ENCODE measurements around the gene SLC2A8.

SLC2A8 gene

DNA sequence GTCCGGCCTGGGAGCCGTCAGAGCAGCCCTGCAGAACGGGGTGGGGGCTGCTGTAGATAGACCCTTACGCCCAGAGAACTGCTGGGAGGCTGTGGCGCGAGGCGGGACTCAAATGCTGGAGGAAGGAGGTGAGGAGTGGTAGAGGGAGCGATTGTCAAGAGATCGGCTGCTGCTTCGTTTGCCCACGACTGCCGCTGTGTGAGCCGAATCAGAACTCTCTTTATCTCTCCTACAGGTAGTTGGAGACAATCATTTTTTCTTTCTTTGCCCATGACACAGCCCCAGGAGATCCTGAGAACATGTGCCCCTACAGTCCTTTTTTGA lies 27.7 kb downstream of the SLC2A8 start:
- DNase-seq (ENCODE audit: insufficient read length, low spot score) = no peak
- FAIRE-seq = no peak

- DNase-seq (ENCODE audit: insufficient read length, low spot score) (no peak), FAIRE-seq (no peak)
Observed at GRCh38 chr9:127426756-127427155, 29.8 kb downstream of the SLC2A8 start.

DNA sequence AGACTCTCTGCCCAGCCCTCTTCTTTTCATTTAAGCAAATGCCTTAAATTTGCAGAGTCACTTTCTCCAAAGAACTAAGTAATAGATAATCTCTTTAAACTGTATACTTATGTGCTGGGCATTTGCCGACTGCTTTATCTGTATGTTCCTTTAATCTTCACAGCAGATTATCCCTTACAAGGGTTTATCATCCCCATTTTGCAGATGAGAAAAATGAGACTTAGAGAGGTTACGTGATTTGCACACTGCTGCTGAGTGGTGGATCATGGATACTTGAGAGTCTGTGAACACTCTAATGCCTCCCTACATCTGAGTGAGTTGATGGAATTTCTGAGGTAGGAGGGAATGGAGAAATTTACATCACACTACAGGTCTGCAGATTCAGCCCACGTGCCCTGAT lies 31.4 kb downstream of the SLC2A8 start:
- DNase-seq (ENCODE audit: insufficient read length, low spot score) = no peak

GRCh38 chr9:127430415-127430814 lies 33.4 kb downstream of the SLC2A8 start:
- no peak for DNase-seq (ENCODE audit: insufficient read length, low spot score)
- no peak for FAIRE-seq

More for the DNA sequence above, 31.4 kb downstream of the SLC2A8 start:
- no peak for FAIRE-seq

GRCh38 chr9:127437497-127438264 lies 40.7 kb downstream of the SLC2A8 start:
- DNase-seq (ENCODE audit: insufficient read length, low spot score) (no peak), FAIRE-seq (no peak)

- FAIRE-seq (no peak), DNase-seq (ENCODE audit: insufficient read length, low spot score) (no peak)
Observed at GRCh38 chr9:127438394-127438793, 41.4 kb downstream of the SLC2A8 start.

DNA sequence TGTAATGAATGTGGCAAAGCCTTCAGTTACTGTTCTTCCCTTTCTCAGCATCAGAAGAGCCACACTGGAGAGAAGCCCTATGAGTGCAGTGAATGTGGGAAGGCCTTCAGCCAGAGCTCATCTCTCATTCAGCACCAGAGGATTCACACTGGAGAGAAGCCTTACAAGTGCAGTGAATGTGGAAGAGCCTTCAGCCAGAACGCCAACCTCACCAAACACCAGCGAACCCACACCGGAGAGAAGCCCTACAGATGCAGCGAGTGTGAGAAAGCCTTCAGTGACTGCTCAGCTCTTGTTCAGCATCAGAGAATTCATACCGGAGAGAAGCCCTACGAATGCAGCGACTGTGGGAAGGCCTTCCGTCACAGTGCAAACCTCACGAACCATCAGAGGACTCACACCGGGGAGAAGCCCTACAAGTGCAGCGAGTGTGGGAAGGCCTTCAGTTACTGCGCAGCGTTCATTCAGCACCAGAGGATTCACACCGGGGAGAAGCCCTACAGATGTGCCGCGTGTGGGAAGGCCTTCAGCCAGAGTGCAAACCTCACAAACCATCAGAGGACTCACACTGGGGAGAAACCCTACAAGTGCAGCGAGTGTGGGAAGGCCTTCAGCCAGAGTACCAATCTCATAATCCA lies 47.4 kb downstream of the SLC2A8 start:
- FAIRE-seq = no peak
- no peak for DNase-seq (ENCODE audit: insufficient read length, low spot score)

- DNase-seq (ENCODE audit: insufficient read length, low spot score) (no peak), FAIRE-seq (no peak)
Observed at GRCh38 chr9:127444921-127445850, 48.2 kb downstream of the SLC2A8 start.

GRCh38 chr9:127445851-127446712 lies 49.1 kb downstream of the SLC2A8 start:
- DNase-seq (ENCODE audit: insufficient read length, low spot score) = no peak
- FAIRE-seq = no peak

GRCh38 chr9:127446713-127447415 lies 49.9 kb downstream of the SLC2A8 start:
- FAIRE-seq (no peak), DNase-seq (ENCODE audit: insufficient read length, low spot score) (no peak)

GRCh38 chr9:127447416-127448111 lies 50.6 kb downstream of the SLC2A8 start:
- FAIRE-seq = no peak

GRCh38 chr9:127448112-127448805 lies 51.3 kb downstream of the SLC2A8 start:
- DNase-seq (ENCODE audit: insufficient read length, low spot score) = no peak
- FAIRE-seq = no peak

More at GRCh38 chr9:127447416-127448111, 50.6 kb downstream of the SLC2A8 start:
- no peak for DNase-seq (ENCODE audit: insufficient read length, low spot score)

DNA sequence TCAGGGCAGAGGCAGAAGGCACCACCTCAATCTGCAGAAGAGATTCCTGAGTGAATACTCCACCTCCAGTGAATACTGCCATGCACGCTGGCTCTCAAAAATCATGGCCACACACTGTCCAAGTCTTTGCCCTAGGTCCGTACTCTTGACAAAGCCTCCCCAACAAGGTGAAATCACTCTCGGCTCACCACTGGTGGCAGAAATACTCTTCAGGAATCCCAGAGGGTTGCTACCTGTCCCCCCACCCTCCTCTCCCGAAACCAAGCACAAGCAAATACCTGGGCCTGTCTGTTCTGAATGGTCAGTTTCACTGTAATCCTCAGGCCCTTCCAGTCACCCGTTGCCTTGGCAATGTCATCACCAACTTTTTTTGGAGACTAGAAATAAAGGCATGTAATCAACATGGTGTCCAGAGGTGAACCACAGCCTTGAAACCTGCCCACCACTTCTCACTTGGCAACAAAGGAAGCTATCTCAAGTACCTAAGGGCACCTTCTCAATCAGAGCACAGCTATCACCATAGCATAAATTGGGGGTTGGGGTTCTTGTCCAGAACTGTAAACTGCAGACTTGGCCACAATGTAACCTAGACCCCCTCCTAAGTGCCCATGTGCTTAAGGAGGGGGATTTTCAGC lies 52.5 kb downstream of the SLC2A8 start:
- DNase-seq (ENCODE audit: insufficient read length, low spot score) (no peak), FAIRE-seq (no peak)

DNA sequence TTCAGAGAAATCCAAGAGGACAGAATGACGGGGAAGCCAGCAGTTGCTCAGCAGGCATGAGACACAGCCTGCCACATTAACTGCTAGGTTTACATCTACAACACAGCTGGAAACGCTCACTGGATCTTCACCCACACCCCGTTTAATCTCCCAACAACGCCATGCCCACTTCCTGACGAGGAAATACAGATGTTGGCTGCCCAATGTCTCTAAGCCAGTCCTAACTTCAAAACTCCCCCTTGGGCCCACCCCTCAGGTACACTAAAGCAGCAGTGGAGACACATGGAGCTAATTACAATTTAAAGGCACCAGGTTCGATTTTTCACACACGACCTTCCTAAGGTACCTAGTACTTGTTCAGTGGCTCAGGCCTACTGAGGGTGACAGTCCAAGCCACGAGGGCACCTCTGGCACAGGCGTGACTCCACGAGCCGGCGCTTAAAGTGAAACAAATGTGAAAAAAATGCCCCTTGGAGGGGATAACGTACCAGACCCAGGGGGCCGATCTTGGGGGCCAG lies 53.3 kb downstream of the SLC2A8 start:
- no peak for FAIRE-seq
- no peak for DNase-seq (ENCODE audit: insufficient read length, low spot score)

DNA sequence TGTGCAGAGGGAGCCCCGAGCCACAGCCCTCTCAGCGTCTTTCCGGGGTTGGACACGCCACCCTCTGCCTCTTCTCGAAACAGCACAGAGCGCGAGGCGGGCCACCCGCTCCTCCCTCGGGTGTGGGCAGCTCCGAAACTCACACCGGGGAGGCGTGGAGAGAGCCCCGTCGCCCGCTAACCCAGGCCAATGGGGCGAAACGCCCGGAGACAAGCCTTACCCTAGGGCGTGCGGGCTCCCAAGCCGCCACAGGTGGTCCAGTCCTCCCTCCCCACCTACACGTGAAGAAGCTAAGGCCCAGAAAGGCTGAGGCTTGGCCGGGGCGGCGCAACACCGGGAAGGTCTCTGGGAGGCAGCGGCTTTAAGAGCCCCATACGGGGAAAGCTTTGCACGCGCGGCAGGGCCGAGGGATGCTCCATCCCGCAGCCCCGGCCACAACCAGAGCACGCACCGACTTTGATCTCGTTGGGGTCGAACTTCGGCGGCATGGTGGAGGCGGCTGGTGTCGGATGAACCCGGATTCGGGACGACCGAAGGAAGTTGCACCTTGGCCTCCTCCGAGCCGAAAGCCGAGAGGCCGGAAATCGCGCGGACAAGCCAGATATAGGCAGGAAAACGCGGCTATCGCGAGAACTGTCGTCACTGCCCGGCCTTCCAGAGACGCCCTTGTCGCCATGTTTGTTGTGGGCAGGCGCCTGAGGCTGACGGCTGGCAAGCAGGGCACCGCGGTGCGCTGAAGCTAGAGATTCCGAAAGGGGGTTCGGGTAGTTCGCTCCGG lies 54.0 kb downstream of the SLC2A8 start, which contains the start of the genes LRSAM1 and RPL12:
TSS of gene LRSAM1 (plus strand) at position 681 of the 778 bp plus-strand sequence. CDS start 3,018 bp downstream, outside the sequence.
TSS of gene RPL12 (minus strand) at position 577 of the 778 bp plus-strand sequence. CDS start at position 488, 89 bp downstream.
- DNase-seq (ENCODE audit: insufficient read length, low spot score) (peak; percentile 91), FAIRE-seq (no peak)

DNA sequence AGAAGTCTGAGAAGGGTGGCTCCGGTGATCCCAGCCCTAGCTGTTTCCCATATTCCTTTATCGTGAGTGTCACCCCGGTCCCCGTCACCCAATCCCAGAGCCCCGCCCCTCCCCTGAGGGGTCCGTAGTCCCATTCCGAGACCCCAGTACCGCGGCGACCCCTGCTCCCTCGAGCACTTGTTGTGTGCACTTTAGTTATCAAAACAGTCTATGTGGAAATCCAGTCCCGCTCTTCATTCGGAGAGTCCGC lies 54.6 kb downstream of the SLC2A8 start:
- no peak for FAIRE-seq
- no peak for DNase-seq (ENCODE audit: insufficient read length, low spot score)
